HepG2 (cell line): ENCODE results near the gene ABCC5. TPM values are rescaled to one million over a fixed set of nuclear protein-coding genes. Genes with fewer than 3 reads are reported as not detected.

Source experiments
- ATAC-seq: fragments of 200-7000 bp; cut with Tn5 transposase; 3 replicates; pipeline ENCODE4 v1.9.1; 2020; ENCODE audit warnings: mild to moderate bottlenecking, moderate library complexity
- BruUV-seq: library from RNA; stranded (reverse); fragments of 400-500 nt; replicated peaks from 2 replicates; lab custom pipeline; 2021; lab: Mats Ljungman, UMichigan
- CTCF ChIA-PET: fragments of 300-600 bp; formaldehyde crosslinking; extraction: SDS; loops from one replicate; lab custom pipeline; 2021; ENCODE audit warnings: low total read pairs, inconsistent platforms, low intra/inter-chr PET ratio; lab: Yijun Ruan, JAX
- POLR2A ChIA-PET: fragments of 350-600 bp; sonication (Branson Sonifier 250); formaldehyde crosslinking; loops from one replicate; lab custom pipeline; 2020; ENCODE audit warnings: antibody characterized with exemption, inconsistent platforms; lab: Yijun Ruan, JAX
- DNase-seq: peaks from one replicate; pipeline ENCODE4 v3.0.0-alpha.2; 2015; ENCODE audit warnings: low spot score
- FAIRE-seq: peaks from 3 replicates; lab custom pipeline; 2011; peaks lifted over from hg19 to GRCh38; lab: Jason Lieb, UNC
- H2AFZ ChIP-seq: one replicate; pipeline ENCODE4 v1.6.1; 2011; ENCODE audit warnings: low read length, inconsistent platforms
- H3K27ac ChIP-seq: fragments of 300-600 bp; 3 replicates; pipeline ENCODE4 v1.8.0; 2011; ENCODE audit warnings: mixed run types, mild to moderate bottlenecking, mixed read lengths, low read length, inconsistent platforms; ENCODE audit not compliant: insufficient read depth; ENCODE audit errors: extremely low read length
- H3K27me3 ChIP-seq, 2 experiments: fragments of 200-600 bp in 1 of 2; 2 replicates in 1 of 2; 3 replicates in 1 of 2; pipeline versions ENCODE4 v1.6.0 to v1.8.0; 2011; ENCODE audit warnings: low read length in 2 of 2, mild to moderate bottlenecking in 2 of 2, moderate library complexity in 2 of 2, inconsistent platforms in 1 of 2; ENCODE audit not compliant: insufficient read depth in 2 of 2, control insufficient read depth in 1 of 2
- H3K36me3 ChIP-seq, 2 experiments: fragments of 200-600 bp in 1 of 2; replicated peaks in 1 of 2; 2 replicates in 1 of 2; 3 replicates in 1 of 2; pipeline versions ENCODE4 v1.5.1 to v1.8.0; 2011; ENCODE audit warnings: low read length in 2 of 2, inconsistent platforms in 1 of 2; ENCODE audit not compliant: insufficient read depth in 2 of 2, control insufficient read depth in 1 of 2
- H3K4me1 ChIP-seq: 2 replicates; pipeline ENCODE4 v1.5.1; 2012; ENCODE audit warnings: low read length, inconsistent platforms; ENCODE audit not compliant: insufficient read depth
- H3K4me2 ChIP-seq: 2 replicates; pipeline ENCODE4 v1.6.0; 2011; ENCODE audit warnings: low read depth, low read length, inconsistent platforms
- H3K4me3 ChIP-seq, 3 experiments: fragments of 200-600 bp in 1 of 3; sonication (generic), shearing (Covaris generic) in 1 of 3; replicated peaks in 1 of 3; 2 replicates each; pipeline ENCODE4 v1.5.1; 2011 to 2016; ENCODE audit warnings: low read length in 3 of 3, inconsistent platforms in 2 of 3, low read depth in 2 of 3, mild to moderate bottlenecking in 2 of 3, control low read depth in 1 of 3, mixed read lengths in 1 of 3; ENCODE audit not compliant: insufficient read depth in 1 of 3
- H3K79me2 ChIP-seq: one replicate; pipeline ENCODE4 v1.6.1; 2011; ENCODE audit warnings: low read length, inconsistent platforms; ENCODE audit not compliant: insufficient read depth
- H3K9ac ChIP-seq: 2 replicates; pipeline ENCODE4 v1.6.0; 2011; ENCODE audit warnings: mild to moderate bottlenecking, low read depth, low read length, inconsistent platforms; ENCODE audit not compliant: insufficient read depth
- H3K9me3 ChIP-seq: 2 replicates; pipeline ENCODE4 v1.5.1; 2012; ENCODE audit warnings: mild to moderate bottlenecking, low read length
- H4K20me1 ChIP-seq: 2 replicates; pipeline ENCODE4 v1.6.0; 2011; ENCODE audit warnings: inconsistent platforms, mild to moderate bottlenecking, low read length, moderate library complexity; ENCODE audit not compliant: insufficient read depth
- AHDC1 ChIP-seq: sonication (generic); formaldehyde crosslinking; IDR thresholded peaks from 2 replicates; pipeline ENCODE4 v1.5.1; 2020; ENCODE audit warnings: mild to moderate bottlenecking, missing genetic modification reagents, borderline replicate concordance
- CAMTA2 ChIP-seq: sonication (generic); formaldehyde crosslinking; IDR thresholded peaks from 2 replicates; pipeline ENCODE4 v1.4.0; 2020; ENCODE audit warnings: mild to moderate bottlenecking, missing genetic modification reagents, borderline replicate concordance
- CHCHD3 ChIP-seq: sonication (generic); formaldehyde crosslinking; IDR thresholded peaks from 2 replicates; pipeline ENCODE4 v1.8.0; 2022; ENCODE audit warnings: mild to moderate bottlenecking, missing genetic modification reagents, moderate library complexity
- FOXP1 ChIP-seq, 2 experiments: fragments of 450-650 bp in 1 of 2; IDR thresholded peaks; 2 replicates each; pipeline ENCODE4 v1.6.1; 2017 to 2018; ENCODE audit warnings: antibody characterized with exemption in 1 of 2
- MAF1 ChIP-seq: sonication (generic); formaldehyde crosslinking; IDR thresholded peaks from 2 replicates; pipeline ENCODE4 v1.5.0; 2020; ENCODE audit warnings: missing genetic modification reagents, borderline replicate concordance
- MLLT10 ChIP-seq: sonication (generic); formaldehyde crosslinking; IDR thresholded peaks from 2 replicates; pipeline ENCODE4 v1.4.0; 2020; ENCODE audit warnings: missing genetic modification reagents
- ZMYM2 ChIP-seq: sonication (generic); formaldehyde crosslinking; IDR thresholded peaks from 2 replicates; pipeline ENCODE4 v1.8.0; 2022; ENCODE audit warnings: mild to moderate bottlenecking, missing genetic modification reagents
- ZNF124 ChIP-seq: sonication (generic); formaldehyde crosslinking; IDR thresholded peaks from 2 replicates; pipeline ENCODE4 v1.4.0; 2020; ENCODE audit warnings: missing genetic modification reagents
- ZNF552 ChIP-seq: sonication (generic); formaldehyde crosslinking; IDR thresholded peaks from 2 replicates; pipeline ENCODE4 v1.9.0; 2022; ENCODE audit warnings: missing genetic modification reagents, mild to moderate bottlenecking, borderline replicate concordance
- ZNF567 ChIP-seq: sonication (generic); formaldehyde crosslinking; IDR thresholded peaks from 2 replicates; pipeline ENCODE4 v1.8.1; 2023; ENCODE audit warnings: mild to moderate bottlenecking, missing genetic modification reagents, borderline replicate concordance
- ZNF775 ChIP-seq: sonication (generic); formaldehyde crosslinking; IDR thresholded peaks from 2 replicates; pipeline ENCODE4 v1.4.0; 2020; ENCODE audit warnings: missing genetic modification reagents, mild to moderate bottlenecking, moderate library complexity, borderline replicate concordance
- WGBS: methylation state at CpG from one replicate; pipeline ENCODE4 v1.1.6; 2017; ENCODE audit warnings: low lambda C conversion rate; 5-methylcytosine and 5-hydroxymethylcytosine counted together
- in situ Hi-C: cut with HindIII; loops from 2 replicates; pipeline ENCODE4 v1.10.0; 2017; ENCODE audit warnings: low pct_unique_long_range_greater_than_20kb; ENCODE audit not compliant: extremely low pct_ligation_motif_present
- intact Hi-C: fragments of 100-400 bp; cut with micrococcal nuclease; formaldehyde crosslinking; loops from one replicate; pipeline ENCODE4 v1.10.0; 2022; ENCODE audit not compliant: unreplicated experiment
- polyA plus RNA-seq, 8 experiments: library from polyadenylated mRNA; depleted of rRNA in 3 of 8; stranded (reverse) in 7 of 8; unstranded in 1 of 8; fragments of >200 nt; fragmentation: Illumina TruSeq in 4 of 8; extraction: Trizol in 4 of 8; gene quantifications; 2 replicates each; pipeline versions ENCODE4 v1.2.1 to v1.2.3, GENCODE V29; 2011 to 2016; ENCODE audit warnings: low read depth in 4 of 8, missing spikeins in 1 of 8, mixed read lengths in 1 of 8; ENCODE audit not compliant: insufficient read depth in 1 of 8
- total RNA-seq, 5 experiments: library from RNA; depleted of rRNA; stranded (reverse); fragments of >200 nt; fragmentation: Illumina TruSeq; extraction: Trizol; gene quantifications; 2 replicates each; pipeline ENCODE4 v1.2.3, GENCODE V29; 2016; ENCODE audit warnings: low read depth in 1 of 5
- TF ChIP-seq, protein P1 (sequence below): sonication (generic); formaldehyde crosslinking; IDR thresholded peaks from 2 replicates; pipeline ENCODE4 v1.5.1; 2020; ENCODE audit warnings: mild to moderate bottlenecking, missing genetic modification reagents

Gene ABCC5
- total and polyA plus RNA-seq, 2 of the 13 experiments (the other 11 are each of a cell fraction or from before 2014, with no cell fraction given) = 12.5 to 12.7 TPM

GRCh38 chr3:183987000-183987600 is 30.6 kb downstream of the ABCC5 start:
- FAIRE-seq (no peak), DNase-seq (no peak), ATAC-seq (no peak)
- intact Hi-C loops (no loop called here), in situ Hi-C loops (no loop called here)
- BruUV-seq = TSS peak; percentile 35
- H3K4me1 ChIP-seq = peaks cover 81% of the 10 kb centered on the region
- CTCF ChIA-PET = no interaction called here
- 87% methylated on average over 9 of the region's 11 CpGs for WGBS
- H3K27ac ChIP-seq = peak overlapping the region; percentile 80
- H3K79me2 ChIP-seq = no peaks in the 10 kb centered on the region
- no peak overlapping the region for H3K4me3 ChIP-seq
- H3K27me3 ChIP-seq = no peaks in the 10 kb centered on the region
- H3K9ac ChIP-seq = peak overlapping the region; percentile 50; the same call in 1 of the 2 replicates
- H4K20me1 ChIP-seq = no peaks in the 10 kb centered on the region
- no peak overlapping the region for H2AFZ ChIP-seq
- H3K36me3 ChIP-seq = peaks cover 8 to 13% of the 10 kb centered on the region in 2 experiments; a peak in 3 of 5 replicates
- POLR2A ChIA-PET = interaction anchor here (0.7 to 1.8 kb wide), 5 partner anchors 17 to 148 kb away, joined by 3 to 11 read pairs (median 4); partner anchors contain the start of genes ABCC5 and EIF2B5
- H3K9me3 ChIP-seq = no peaks in the 10 kb centered on the region
- peak overlapping the region; percentile 55 for H3K4me2 ChIP-seq
- TF ChIP-seq CHCHD3 (CRISPR knock-in tag) (no peak), MAF1 (CRISPR knock-in tag) (no peak), CAMTA2 (CRISPR knock-in tag) (no peak), ZNF124 (no peak), ZMYM2 (CRISPR knock-in tag) (no peak), AHDC1 (CRISPR knock-in tag) (no peak), ZNF552 (CRISPR knock-in tag) (no peak), MLLT10 (no peak), FOXP1 (IDR thresholded peaks at IDR 0.05) (no peak), FOXP1 (CRISPR knock-in tag; IDR thresholded peaks at IDR 0.05) (no peak), ZNF567 (CRISPR knock-in tag) (no peak), ZNF775 (CRISPR knock-in tag) (no peak)
- TF ChIP-seq, protein P1, sequence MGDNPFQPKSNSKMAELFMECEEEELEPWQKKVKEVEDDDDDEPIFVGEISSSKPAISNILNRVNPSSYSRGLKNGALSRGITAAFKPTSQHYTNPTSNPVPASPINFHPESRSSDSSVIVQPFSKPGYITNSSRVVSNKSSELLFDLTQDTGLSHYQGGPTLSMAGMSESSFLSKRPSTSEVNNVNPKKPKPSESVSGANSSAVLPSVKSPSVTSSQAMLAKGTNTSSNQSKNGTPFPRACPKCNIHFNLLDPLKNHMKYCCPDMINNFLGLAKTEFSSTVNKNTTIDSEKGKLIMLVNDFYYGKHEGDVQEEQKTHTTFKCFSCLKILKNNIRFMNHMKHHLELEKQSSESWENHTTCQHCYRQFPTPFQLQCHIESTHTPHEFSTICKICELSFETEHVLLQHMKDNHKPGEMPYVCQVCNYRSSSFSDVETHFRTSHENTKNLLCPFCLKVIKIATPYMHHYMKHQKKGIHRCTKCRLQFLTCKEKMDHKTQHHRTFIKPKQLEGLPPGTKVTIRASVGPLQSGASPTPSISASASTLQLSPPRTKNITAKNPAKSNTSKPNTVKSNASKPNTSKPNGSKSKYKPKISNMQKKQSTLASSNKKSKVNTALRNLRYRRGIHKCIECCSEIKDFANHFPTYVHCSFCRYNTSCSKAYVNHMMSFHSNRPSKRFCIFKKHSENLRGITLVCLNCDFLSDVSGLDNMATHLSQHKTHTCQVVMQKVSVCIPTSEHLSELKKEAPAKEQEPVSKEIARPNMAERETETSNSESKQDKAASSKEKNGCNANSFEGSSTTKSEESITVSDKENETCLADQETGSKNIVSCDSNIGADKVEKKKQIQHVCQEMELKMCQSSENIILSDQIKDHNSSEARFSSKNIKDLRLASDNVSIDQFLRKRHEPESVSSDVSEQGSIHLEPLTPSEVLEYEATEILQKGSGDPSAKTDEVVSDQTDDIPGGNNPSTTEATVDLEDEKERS (CRISPR knock-in tag) = no peak
